Adipose tissue (tissue), 3 donors: ENCODE data around the gene ZNF738. TPM values are rescaled to one million over a fixed set of nuclear protein-coding genes. Genes with fewer than 3 reads are reported as not detected.

Experiments
- H3K27ac ChIP-seq: one replicate; pipeline ENCODE4 v1.5.1; 2013; ENCODE audit warnings: low read depth, low read length
- WGBS, 3 donors: extraction: QIAGEN DNeasy Blood & Tissue Kit; methylation state at CpG; one replicate each; pipeline ENCODE4 v1.1.7; 2013; 5-methylcytosine and 5-hydroxymethylcytosine counted together
- polyA plus RNA-seq, 3 donors: library from polyadenylated mRNA; stranded (reverse); fragments of 200-250 nt; gene quantifications; one replicate each; pipeline ENCODE4 v1.2.3, GENCODE V29; 2013
- donor health status: healthy with polysubstance abuse.
- donor health status: Bipolar disorder and iron deficiency.
- donor health status: healthy.

Gene ZNF738
- polyA plus RNA-seq, 3 donors = 2.4 to 4.6 (median 2.5) TPM

DNA sequence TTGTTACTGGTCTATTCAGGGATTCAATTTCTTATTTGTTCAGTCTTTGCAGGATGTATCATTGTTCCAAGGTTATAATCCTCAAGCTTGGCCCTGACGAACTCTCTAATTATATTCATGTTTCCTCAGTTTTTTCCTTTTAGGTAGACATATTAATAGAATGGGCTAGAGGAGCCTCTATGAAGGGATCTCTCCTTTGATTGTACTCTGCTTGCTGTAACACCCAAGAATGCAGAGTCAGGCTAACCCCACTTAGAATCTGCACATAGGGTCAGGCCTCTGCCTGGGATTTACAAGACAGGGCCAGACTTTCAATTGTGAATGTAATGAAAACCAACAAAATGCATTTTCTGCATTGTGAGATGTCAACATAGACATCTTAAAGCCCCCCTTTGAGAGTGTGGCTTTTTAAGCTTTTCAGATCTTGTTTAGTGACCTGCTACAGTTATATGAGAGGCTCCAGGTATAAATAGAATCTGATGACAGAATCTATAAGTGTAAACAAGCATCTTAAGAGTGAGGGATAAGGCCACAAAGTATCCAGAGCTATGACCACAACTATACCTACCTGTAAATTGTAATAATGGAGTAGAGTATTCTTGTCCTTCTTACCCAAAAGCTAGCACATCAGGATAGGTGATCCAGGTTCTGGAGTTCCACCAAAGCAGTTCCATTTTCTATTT lies 43.6 kb downstream of the ZNF738 start:
- 78 to 91% (median 83%) methylated on average over 1 of the region's 1 CpG for whole genome bisulfite sequencing, 3 donors
- no peak overlapping the region for H3K27ac ChIP-seq

DNA sequence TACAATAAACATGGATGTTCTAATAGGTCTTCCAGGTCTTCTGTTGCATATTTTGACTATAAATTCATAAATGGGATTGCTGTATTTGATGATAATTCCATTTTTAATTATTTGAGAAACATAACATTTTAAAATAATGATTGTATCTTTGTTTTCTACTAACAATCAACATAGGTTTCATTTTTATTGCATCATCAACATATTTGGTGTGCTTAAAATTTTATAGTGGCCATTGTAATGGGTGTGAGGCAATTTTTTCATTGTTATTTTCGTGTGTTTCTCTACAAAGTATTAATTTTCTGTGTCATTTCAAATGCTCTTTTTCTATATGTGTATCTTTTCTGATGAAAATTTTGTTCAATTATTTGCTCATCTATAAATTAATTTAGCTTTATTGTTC lies 51.4 kb downstream of the ZNF738 start:
- WGBS, 3 donors = 83 to 92% (median 85%) methylated on average over 1 of the region's 1 CpG
- H3K27ac ChIP-seq = no peak overlapping the region

DNA sequence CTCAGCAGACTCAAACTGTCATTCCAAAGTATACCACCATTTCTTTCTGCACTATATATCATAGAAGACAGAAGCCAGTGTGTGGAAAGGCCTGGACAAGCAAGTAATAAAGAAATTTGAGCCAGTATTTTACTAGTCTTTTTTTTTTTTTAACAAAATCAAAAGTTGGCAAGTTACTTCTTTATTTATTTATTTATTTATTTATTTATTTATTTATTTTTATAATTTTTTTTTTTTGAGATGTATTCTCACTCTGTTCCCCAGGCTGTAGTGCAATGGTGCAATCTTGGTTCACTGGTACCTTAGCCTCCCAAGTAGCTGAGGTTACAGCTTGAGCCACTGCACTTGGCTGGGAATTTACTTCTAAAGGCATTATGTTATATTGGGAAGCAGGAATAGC lies 63.4 kb downstream of the ZNF738 start:
- no peak overlapping the region for H3K27ac ChIP-seq

DNA sequence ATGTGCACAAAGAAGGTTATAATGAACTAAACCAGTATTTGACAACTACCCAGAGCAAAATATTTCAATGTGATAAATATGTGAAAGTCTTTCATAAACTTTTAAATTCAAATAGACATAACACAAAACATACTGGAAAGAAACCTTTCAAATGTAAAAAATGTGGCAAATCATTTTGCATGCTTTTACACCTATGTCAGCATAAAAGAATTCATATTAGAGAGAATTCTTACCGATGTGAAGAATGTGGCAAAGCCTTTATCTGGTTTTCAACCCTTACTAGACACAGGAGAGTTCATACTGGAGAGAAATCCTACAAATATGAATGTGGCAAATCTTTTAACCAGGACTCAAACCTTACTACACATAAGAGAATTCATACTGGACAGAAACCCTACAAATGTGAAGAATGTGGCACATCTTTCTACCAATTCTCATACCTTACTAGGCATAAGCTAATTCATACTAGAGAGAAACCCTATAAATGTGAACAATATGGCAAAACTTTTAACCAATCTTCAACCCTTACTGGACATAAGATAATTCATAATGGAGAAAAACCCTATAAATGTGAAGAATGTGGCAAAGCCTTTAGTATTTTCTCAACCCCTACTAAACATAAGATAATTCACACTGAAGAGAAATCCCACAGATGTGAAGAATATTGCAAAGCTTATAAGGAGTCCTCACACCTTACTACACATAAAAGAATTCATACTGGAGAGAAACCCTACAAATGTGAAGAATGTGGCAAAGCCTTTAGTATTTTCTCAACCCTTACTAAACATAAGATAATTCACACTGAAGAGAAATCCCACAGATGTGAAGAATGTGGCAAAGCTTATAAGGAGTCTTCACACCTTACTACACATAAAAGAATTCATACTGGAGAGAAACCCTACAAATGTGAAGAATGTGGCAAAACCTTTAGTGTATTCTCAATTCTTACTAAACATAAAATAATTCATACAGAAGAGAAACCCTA lies 64.5 kb downstream of the ZNF738 start:
- H3K27ac ChIP-seq = no peak overlapping the region
- WGBS, 3 donors = 98 to 100% (median 98%) methylated on average over 1 of the region's 1 CpG

Other genes starting within 250 kb of the ZNF738 start
- 1 to 10 TPM; 3.3 to 6.4 (median 4.7) TPM for gene ZNF431, start 217.0 kb upstream of the ZNF738 start, polyA plus RNA-seq
- gene ZNF708, start 29.6 kb upstream of the ZNF738 start, polyA plus RNA-seq = 1 to 10 TPM; 1.5 to 2.7 (median 2.3) TPM
- 1 to 10 TPM; 3.2 to 4.5 (median 3.7) TPM for gene ZNF493, start 38.1 kb downstream of the ZNF738 start, polyA plus RNA-seq
- 1 to 10 TPM; 5.6 to 8.5 (median 7.7) TPM for gene ZNF429, start 146.6 kb downstream of the ZNF738 start, polyA plus RNA-seq